ENCODE data around the gene NRP2. TPM values are rescaled to one million over a fixed set of nuclear protein-coding genes. Genes with fewer than 3 reads are reported as not detected.
A peak's percentile ranks its signal among the peaks of the same experiment; 100 is the strongest.

Gene NRP2
- total RNA-seq, 1 experiment from 2014 or later = 84.6 TPM

DNA sequence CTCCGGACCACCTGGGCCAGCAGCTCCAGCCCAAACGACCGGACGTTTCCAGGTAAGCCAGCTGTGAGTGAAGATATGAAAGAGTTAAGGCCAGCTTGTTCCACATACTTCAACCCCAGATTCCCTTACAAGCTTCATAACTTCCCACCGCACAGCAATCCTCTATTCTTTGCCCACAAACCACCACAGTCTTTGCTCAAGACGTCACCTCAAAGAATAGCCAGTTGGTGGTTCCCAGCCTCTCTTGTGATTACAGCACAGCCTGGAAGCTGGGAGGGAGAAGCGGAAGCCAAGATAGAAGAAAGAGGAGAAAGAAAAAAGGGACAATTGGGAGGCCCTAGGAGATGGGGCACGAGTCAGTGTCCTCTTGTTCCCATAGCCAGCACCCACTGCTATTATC lies 70.6 kb downstream of the NRP2 start:
- DNase-seq (ENCODE audit: low read depth) = peak; percentile 87

GRCh38 chr2:205754285-205754923 lies 72.1 kb downstream of the NRP2 start:
- DNase-seq (ENCODE audit: low read depth) = peak; percentile 42

DNA sequence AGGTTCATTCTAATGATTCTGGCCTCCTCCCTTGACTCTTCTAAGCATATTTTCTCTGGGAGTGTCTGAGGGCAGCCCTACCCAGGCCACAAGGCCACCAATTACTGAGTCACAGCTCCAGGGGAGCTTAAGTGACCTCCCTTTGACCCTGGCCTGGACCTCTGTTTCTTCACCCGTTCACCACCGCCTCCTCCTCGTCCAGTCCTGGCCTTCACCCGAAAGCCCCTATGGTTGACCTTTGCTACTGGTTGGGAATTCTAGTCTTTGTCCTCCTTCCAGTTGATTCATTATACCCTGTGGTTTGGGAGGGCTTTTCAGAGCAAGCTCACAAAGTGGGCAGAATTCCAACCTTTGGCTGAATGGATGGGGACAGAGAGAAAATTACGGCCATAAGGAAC lies 72.6 kb downstream of the NRP2 start:
- peak; percentile 93 for DNase-seq (ENCODE audit: low read depth)

GRCh38 chr2:205755923-205756322 lies 73.6 kb downstream of the NRP2 start:
- peak; percentile 21 for DNase-seq (ENCODE audit: low read depth)

- no peak for DNase-seq (ENCODE audit: low read depth)
Measured at GRCh38 chr2:205757271-205757670, 75.0 kb downstream of the NRP2 start.

GRCh38 chr2:205758051-205758450 lies 75.8 kb downstream of the NRP2 start:
- peak; percentile 83 for DNase-seq (ENCODE audit: low read depth)

GRCh38 chr2:205758500-205758899 lies 76.2 kb downstream of the NRP2 start:
- DNase-seq (ENCODE audit: low read depth) = peak; percentile 20

- DNase-seq (ENCODE audit: low read depth) = no peak
Measured at GRCh38 chr2:205759257-205759656, 77.0 kb downstream of the NRP2 start.

DNA sequence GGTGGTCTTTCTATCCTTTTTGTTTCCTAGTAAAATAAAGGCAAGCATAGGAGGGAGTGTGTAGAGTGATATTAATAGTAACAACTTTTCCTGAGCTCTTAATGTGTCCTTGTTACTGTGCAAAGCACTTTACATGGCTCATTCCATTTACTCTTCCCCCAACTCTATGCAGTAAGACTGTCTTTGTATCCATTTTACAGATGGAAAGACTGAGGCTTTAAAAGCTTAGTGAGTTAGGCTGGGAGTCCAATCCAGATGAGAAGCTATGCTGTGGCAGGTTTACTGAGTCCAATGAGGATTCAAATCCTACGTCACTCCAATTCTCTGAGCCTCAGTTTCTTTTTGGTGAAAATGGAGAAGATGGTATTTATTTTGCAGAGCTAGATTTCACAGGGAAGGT lies 77.4 kb downstream of the NRP2 start:
- no peak for DNase-seq (ENCODE audit: low read depth)

DNA sequence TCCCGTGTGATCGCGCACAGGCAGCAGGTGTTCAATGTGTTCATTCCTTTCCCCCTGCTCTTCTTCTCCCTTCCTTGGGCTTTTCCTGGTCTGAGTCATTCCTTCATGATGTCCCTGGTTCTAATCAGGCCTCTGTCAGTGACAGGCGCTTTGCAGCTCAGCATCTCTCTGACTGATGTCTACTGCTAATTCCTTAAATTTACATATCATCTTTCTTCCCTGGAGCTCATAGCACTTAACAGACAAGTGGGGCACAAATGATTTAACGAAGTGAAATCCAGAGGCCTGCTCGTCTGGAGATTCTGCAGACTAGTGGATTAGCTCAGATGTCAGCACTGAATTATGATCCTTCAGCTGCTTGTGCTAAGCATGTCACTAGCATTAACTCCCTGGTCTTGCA lies 77.9 kb downstream of the NRP2 start:
- DNase-seq (ENCODE audit: low read depth) = no peak

GRCh38 chr2:205761421-205761820 lies 79.1 kb downstream of the NRP2 start:
- DNase-seq (ENCODE audit: low read depth) = no peak

DNA sequence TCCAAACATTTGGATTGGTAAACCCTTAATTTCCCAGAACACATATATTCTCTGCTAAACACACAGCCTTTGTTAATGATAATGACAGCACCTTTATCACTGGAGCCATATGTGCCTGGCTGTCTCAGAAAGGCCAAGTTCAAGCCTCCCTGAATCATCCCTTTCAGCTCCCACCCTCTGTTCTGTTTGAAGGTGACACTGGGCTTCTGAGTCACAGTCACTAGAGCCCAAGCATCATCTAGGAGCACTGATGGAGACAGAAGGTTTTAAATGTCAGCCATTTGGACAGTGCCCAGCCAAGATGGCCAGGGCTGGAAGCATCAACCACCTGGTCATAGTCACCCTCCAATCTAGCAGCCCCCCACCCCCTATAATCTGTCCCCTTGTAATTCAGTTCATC lies 80.6 kb downstream of the NRP2 start:
- DNase-seq (ENCODE audit: low read depth) = peak; percentile 36

DNA sequence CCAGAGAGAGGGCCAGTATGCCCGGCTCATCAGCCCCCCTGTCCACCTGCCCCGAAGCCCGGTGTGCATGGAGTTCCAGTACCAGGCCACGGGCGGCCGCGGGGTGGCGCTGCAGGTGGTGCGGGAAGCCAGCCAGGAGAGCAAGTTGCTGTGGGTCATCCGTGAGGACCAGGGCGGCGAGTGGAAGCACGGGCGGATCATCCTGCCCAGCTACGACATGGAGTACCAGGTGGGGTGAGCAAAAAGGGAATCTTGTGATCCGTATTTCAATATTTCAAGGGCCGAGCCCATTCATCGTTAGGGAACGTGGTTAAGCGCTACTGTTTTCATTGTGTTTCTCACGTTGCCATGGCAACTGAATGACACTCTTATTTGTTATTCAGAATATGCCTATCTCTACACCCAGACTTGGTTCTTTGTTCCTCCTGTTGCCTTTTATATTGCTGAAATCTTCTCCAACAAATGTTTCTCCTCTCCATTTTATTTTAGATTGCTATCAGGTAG lies 81.5 kb downstream of the NRP2 start:
- DNase-seq (ENCODE audit: low read depth) = peak; percentile 81

GRCh38 chr2:205764270-205764746 lies 82.0 kb downstream of the NRP2 start:
- no peak for DNase-seq (ENCODE audit: low read depth)

- DNase-seq (ENCODE audit: low read depth) = no peak
Measured at GRCh38 chr2:205765151-205765550, 82.8 kb downstream of the NRP2 start.

DNA sequence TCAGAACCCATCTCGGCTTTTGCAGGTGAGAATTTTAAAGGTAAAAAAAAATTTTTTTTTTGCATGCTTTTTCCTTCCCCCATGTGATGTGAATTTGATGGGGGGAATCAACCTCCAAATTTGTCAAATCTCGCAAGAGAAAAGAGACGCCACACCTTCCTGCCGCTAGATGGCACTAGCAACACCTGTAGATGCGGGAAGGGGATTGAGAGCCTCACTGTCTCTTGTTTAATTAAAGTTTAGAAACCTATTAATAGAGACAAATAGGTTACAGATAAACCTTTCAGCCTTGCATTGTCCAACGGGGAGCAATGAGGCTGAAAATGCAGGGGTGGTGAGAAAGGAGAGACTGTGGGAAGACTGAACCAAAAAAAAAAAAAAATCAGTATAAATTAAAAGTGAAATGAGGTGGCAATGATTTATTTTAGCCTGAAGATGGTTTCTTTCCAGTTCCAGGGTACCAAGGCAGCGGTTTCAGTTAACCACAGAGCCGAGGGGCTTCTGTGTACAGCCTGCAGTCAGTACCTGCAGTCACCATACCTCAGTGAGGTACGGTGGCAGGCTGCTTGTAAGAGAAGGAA lies 84.6 kb downstream of the NRP2 start:
- DNase-seq (ENCODE audit: low read depth) = peak; percentile 59

- DNase-seq (ENCODE audit: low read depth) = no peak
Measured at GRCh38 chr2:205767617-205768016, 85.3 kb downstream of the NRP2 start.

DNA sequence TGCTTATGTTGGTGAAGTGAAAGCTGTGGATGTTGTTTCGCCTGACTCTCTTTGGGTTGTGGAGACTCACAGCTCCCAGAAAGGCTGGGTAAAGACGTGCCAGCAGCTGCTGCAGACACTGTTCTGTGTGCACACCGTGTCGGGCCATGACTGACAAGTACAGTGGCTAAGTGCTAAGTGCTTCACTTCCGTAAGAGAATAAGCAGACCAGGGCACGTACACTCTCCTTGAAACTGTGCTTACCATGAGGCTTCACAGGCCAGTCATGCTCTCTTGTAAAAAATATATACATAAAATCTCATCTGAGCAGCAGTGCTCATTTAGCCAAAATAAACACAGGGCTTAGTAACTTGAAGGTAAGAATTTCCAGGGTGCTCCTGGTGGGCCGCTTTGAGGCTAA lies 86.0 kb downstream of the NRP2 start:
- no peak for DNase-seq (ENCODE audit: low read depth)

- peak; percentile 60 for DNase-seq (ENCODE audit: low read depth)
Measured at GRCh38 chr2:205768815-205769494, 86.7 kb downstream of the NRP2 start.

DNA sequence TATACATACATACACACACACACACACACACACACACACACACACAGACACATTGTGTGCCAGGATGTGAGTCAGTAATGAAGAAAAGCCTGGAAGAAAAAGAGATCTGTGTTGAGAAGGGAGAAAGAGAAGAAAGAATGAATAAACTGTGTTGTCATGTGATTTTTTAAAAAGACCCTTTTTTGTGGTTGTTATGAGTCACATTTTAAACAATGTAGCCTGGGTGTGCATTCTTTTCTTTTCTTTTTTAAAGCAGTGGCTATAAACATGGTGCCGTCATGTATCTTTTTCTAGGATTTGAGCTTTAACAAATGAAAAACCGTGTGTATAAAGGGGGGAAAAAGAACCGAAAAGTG lies 87.2 kb downstream of the NRP2 start:
- DNase-seq (ENCODE audit: low read depth) = peak; percentile 72

DNA sequence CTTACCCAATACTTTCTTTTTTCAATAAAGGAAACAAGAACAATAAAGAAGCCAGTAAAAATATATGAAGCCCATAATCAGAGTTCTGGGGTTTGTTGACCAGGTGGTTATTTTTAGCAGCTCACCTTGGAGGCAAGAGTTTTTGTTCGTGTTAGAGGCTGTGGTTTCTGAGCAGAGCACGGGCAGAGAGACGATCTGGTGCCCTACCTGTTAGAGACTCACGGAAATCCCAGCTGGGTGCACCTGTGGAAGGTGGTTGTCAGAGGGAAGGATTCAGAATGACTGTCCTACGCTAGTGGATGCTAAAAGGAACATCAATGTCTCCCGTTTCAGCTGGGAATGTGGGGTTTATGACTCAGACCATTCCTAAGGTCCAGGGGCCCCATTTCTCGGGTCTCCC lies 87.6 kb downstream of the NRP2 start:
- peak; percentile 18 for DNase-seq (ENCODE audit: low read depth)

- DNase-seq (ENCODE audit: low read depth) = no peak
Measured at GRCh38 chr2:205770577-205770976, 88.3 kb downstream of the NRP2 start.

DNA sequence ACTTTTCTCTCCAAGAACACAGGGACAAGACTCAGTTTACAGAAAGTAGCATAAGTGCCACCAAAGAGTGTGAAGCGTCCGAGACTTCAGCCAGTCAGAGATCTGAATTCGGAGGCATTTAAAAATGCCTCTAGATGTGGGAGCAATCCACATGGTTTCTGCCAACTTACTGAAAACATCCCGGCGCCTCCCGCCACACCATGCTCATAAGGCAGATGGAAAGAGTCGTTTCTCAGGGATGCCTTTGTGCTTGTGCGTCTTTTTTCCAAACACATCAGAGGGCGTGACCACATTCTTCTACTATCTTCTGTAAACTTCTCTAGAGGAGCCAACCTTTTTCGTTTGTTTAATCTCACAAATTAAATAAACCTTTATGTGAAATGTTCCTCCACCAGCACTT lies 88.7 kb downstream of the NRP2 start:
- no peak for DNase-seq (ENCODE audit: low read depth)

Measured in M059J (cell line).